K562 (cell line): ENCODE measurements around the gene TTC6. TPM values are rescaled to one million over a fixed set of nuclear protein-coding genes. Genes with fewer than 3 reads are reported as not detected.

Experiments used
- ATAC-seq: fragments of 200-7000 bp; cut with Tn5 transposase; 3 replicates; pipeline ENCODE4 v1.9.1; 2020; ENCODE audit warnings: moderate library complexity
- BruUV-seq: library from RNA; stranded (reverse); fragments of 400-500 nt; replicated peaks from 2 replicates; lab custom pipeline; 2021; lab: Mats Ljungman, UMichigan
- CTCF ChIA-PET: fragments of 300-600 bp; formaldehyde crosslinking; extraction: SDS; loops from one replicate; lab custom pipeline; 2021; ENCODE audit warnings: low intra/inter-chr PET ratio; lab: Yijun Ruan, JAX
- POLR2A ChIA-PET: fragments of 300-600, 350-650 bp; sonication (Branson Sonifier 250); formaldehyde crosslinking; extraction: SDS; loops from one replicate; lab custom pipeline; 2021; ENCODE audit warnings: antibody characterized with exemption, inconsistent platforms; lab: Yijun Ruan, JAX
- DNase-seq, 4 experiments: peaks; one replicate each; pipeline versions ENCODE4 v3.0.0 to v3.0.0-alpha.2; 2011 to 2018; ENCODE audit warnings: low spot score in 3 of 4, mixed read lengths in 3 of 4; ENCODE audit errors: extremely low read depth in 1 of 4
- FAIRE-seq: peaks from 2 replicates; lab custom pipeline; 2011; peaks lifted over from hg19 to GRCh38; lab: Jason Lieb, UNC
- H2AFZ ChIP-seq: 2 replicates; pipeline ENCODE4 v1.6.0; 2011; ENCODE audit warnings: low read depth, low read length, control low read depth, inconsistent platforms
- H3K27ac ChIP-seq: fragments of 200-600 bp; 3 replicates; pipeline ENCODE4 v1.8.0; 2011; ENCODE audit warnings: low read depth, mild to moderate bottlenecking, control low read depth, inconsistent platforms, low read length, moderate library complexity, mixed read lengths; ENCODE audit errors: extremely low read depth
- H3K27me3 ChIP-seq, 2 experiments: fragments of 300-600 bp in 1 of 2; 2 replicates in 1 of 2; 3 replicates in 1 of 2; pipeline versions ENCODE4 v1.6.0 to v1.8.0; 2011; ENCODE audit warnings: inconsistent platforms in 2 of 2, low read length in 2 of 2, mild to moderate bottlenecking in 1 of 2, mixed read lengths in 1 of 2, moderate library complexity in 1 of 2; ENCODE audit not compliant: control insufficient read depth in 2 of 2, insufficient read depth in 2 of 2
- H3K36me3 ChIP-seq: fragments of 300-600 bp; 3 replicates; pipeline ENCODE4 v1.8.0; 2011; ENCODE audit warnings: mild to moderate bottlenecking, low read length, inconsistent platforms; ENCODE audit not compliant: control insufficient read depth, insufficient read depth
- H3K4me1 ChIP-seq, 2 experiments: fragments of 200-600 bp in 1 of 2; replicated peaks in 1 of 2; 2 replicates in 1 of 2; 3 replicates in 1 of 2; pipeline versions ENCODE4 v1.5.1 to v1.8.0; 2011; ENCODE audit warnings: inconsistent platforms in 2 of 2, low read length in 2 of 2, mild to moderate bottlenecking in 1 of 2, mixed read lengths in 1 of 2, moderate library complexity in 1 of 2; ENCODE audit not compliant: control insufficient read depth in 2 of 2, insufficient read depth in 2 of 2
- H3K4me2 ChIP-seq: 2 replicates; pipeline ENCODE4 v1.6.1; 2011; ENCODE audit warnings: low read length, control low read depth, inconsistent platforms, mixed read lengths; ENCODE audit not compliant: insufficient read depth
- H3K4me3 ChIP-seq: fragments of 200-600 bp; sonication (generic), shearing (Covaris generic); 2 replicates; pipeline ENCODE4 v1.5.1; 2016; ENCODE audit warnings: control low read depth, inconsistent platforms
- H3K79me2 ChIP-seq: fragments of 200-600 bp; 3 replicates; pipeline ENCODE4 v1.8.0; 2011; ENCODE audit warnings: low read length, inconsistent platforms; ENCODE audit not compliant: control insufficient read depth, insufficient read depth
- H3K9ac ChIP-seq, 2 experiments: 2 replicates each; pipeline versions ENCODE4 v1.6.0 to v1.6.1; 2011; ENCODE audit warnings: low read depth in 2 of 2, low read length in 2 of 2, control low read depth in 1 of 2, inconsistent platforms in 1 of 2, mild to moderate bottlenecking in 1 of 2, mixed read lengths in 1 of 2; ENCODE audit not compliant: insufficient read depth in 1 of 2
- H3K9me1 ChIP-seq: one replicate; pipeline ENCODE4 v1.6.0; 2011; ENCODE audit warnings: inconsistent platforms, mild to moderate bottlenecking, low read length, moderate library complexity; ENCODE audit not compliant: control insufficient read depth, insufficient read depth
- H3K9me3 ChIP-seq: replicated peaks from 2 replicates; pipeline ENCODE4 v1.5.1; 2011; ENCODE audit warnings: low read depth, low read length, inconsistent platforms; ENCODE audit not compliant: control insufficient read depth, insufficient read depth
- H4K20me1 ChIP-seq: replicated peaks from 2 replicates; pipeline ENCODE4 v1.6.1; 2011; ENCODE audit warnings: low read length, inconsistent platforms, mixed read lengths; ENCODE audit not compliant: control insufficient read depth, insufficient read depth
- ARID4B ChIP-seq: sonication (generic); formaldehyde crosslinking; IDR thresholded peaks from 2 replicates; pipeline ENCODE4 v1.8.0; 2022; ENCODE audit warnings: mild to moderate bottlenecking, missing genetic modification reagents
- GABPA ChIP-seq: fragments of 200-800 bp; sonication (Bioruptor generic); conservative IDR thresholded peaks from 2 replicates; pipeline ENCODE4 v1.6.1; 2016; ENCODE audit warnings: low read depth, missing genetic modification characterization, missing compliant biosample characterization
- HES1 ChIP-seq: fragments of 450-650 bp; IDR thresholded peaks from 2 replicates; pipeline ENCODE4 v1.6.1; 2016; ENCODE audit warnings: low read depth, mild to moderate bottlenecking, moderate library complexity
- KDM4B ChIP-seq, 2 experiments: fragments of 450-650 bp in 1 of 2; sonication (generic) in 1 of 2; IDR thresholded peaks; 2 replicates each; pipeline ENCODE4 v1.6.1; 2016 to 2017; ENCODE audit warnings: borderline replicate concordance in 2 of 2, antibody characterized with exemption in 1 of 2, low read depth in 1 of 2, mild to moderate bottlenecking in 1 of 2
- MAZ ChIP-seq, 2 experiments: fragments of 450-650 bp in 1 of 2; sonication (generic) in 1 of 2; formaldehyde crosslinking; IDR thresholded peaks in 1 of 2; conservative IDR thresholded peaks in 1 of 2; 2 replicates each; pipeline versions ENCODE4 v1.4.0 to v1.5.0; 2020; ENCODE audit warnings: mild to moderate bottlenecking in 1 of 2, missing genetic modification reagents in 1 of 2
- SMARCA4 ChIP-seq: fragments of 450-650 bp; IDR thresholded peaks from 2 replicates; pipeline ENCODE4 v1.6.1; 2016
- SRF ChIP-seq, 2 experiments: fragments of 250-450, 450-650 bp in 1 of 2; sonication (Bioruptor Pico) in 1 of 2; sonication (generic) in 1 of 2; formaldehyde crosslinking; IDR thresholded peaks; 2 replicates each; pipeline versions ENCODE4 v1.5.0 to v1.5.1; 2020 to 2022; ENCODE audit warnings: mild to moderate bottlenecking in 1 of 2, missing genetic modification reagents in 1 of 2
- TRIM24 ChIP-seq, 2 experiments: fragments of 450-650 bp; IDR thresholded peaks; 2 replicates each; pipeline ENCODE4 v1.6.1; 2016
- ZFP1 ChIP-seq: fragments of 450-650 bp; formaldehyde crosslinking; IDR thresholded peaks from 2 replicates; pipeline ENCODE4 v1.4.0; 2020; ENCODE audit warnings: mild to moderate bottlenecking, mixed read lengths
- WGBS: fragments of 100-300 bp; shearing (Covaris generic); methylation state at CpG from one replicate; pipeline ENCODE4 v1.1.6; 2016; ENCODE audit warnings: low coverage, mixed read lengths; ENCODE audit not compliant: insufficient coverage; ENCODE audit errors: missing lambda C conversion rate; 5-methylcytosine and 5-hydroxymethylcytosine counted together
- in situ Hi-C: fragments of 300-500 bp; cut with MboI; formaldehyde crosslinking; loops from 4 replicates; pipeline ENCODE4 v1.15.0; 2018; ENCODE audit warnings: inconsistent platforms, mixed read lengths
- intact Hi-C: fragments of 100-400 bp; cut with micrococcal nuclease; formaldehyde crosslinking; loops from 2 replicates; pipeline ENCODE4 v1.14.2; 2022
- polyA plus RNA-seq, 8 experiments: library from polyadenylated mRNA; depleted of rRNA in 4 of 8; stranded (reverse) in 5 of 8; unstranded in 3 of 8; fragments of >200 nt; fragmentation: Nextera tagmentation in 2 of 8; fragmentation: Illumina TruSeq in 1 of 8; extraction: Ambion mirVana in 2 of 8; extraction: Trizol in 1 of 8; gene quantifications; 2 replicates each; pipeline versions ENCODE4 v1.2.1 to v1.2.3, GENCODE V29; 2011 to 2014; ENCODE audit warnings: inconsistent platforms in 1 of 8, missing spikeins in 1 of 8
- total RNA-seq, 7 experiments: library from RNA; depleted of rRNA in 6 of 7; stranded (reverse); fragments of >200 nt in 6 of 7; fragmentation: Illumina TruSeq in 2 of 7; extraction: Trizol in 2 of 7; gene quantifications; 2 replicates each; pipeline versions ENCODE4 v1.2.1 to v1.2.3, GENCODE V29; 2011 to 2021; ENCODE audit warnings: low replicate concordance in 1 of 7

TTC6 gene
- total and polyA plus RNA-seq, 9 of the 15 experiments (the other 6 are each of a cell fraction or from before 2014, with no cell fraction given): 0.04 to 0.23 (median 0.08) TPM; not detected in 5

DNA sequence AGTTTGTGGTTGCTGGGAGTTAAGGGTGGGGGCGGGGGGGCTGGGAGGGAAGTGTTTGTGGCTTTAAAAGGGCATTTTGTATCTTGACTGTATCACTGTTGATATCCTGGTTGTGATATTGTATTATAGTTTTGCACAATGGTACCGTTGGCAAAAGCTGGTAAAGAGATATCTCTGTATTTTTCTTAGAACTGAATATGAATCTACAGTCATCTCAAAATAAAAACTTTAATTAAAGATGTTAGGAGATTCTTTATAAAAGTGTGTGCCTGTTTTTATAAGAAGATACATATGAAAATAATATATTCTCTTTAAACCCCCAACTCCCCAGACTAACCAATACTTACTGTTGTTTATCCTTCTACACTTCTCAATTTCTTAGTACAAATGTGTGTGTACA, 43.2 kb downstream of the TTC6 start:
- Histone ChIP-seq H3K4me3 (no peak overlapping the region), H3K79me2 (no peaks in the 10 kb centered on the region), H3K9me3 (no peaks in the 10 kb centered on the region), H3K27ac (no peak overlapping the region), H3K4me2 (no peak overlapping the region), H3K4me1 (no peaks in the 10 kb centered on the region), H3K27me3 (no peaks in the 10 kb centered on the region), H3K36me3 (no peaks in the 10 kb centered on the region), H4K20me1 (no peaks in the 10 kb centered on the region), H2AFZ (no peak overlapping the region), H3K9ac (no peak overlapping the region)
- DNase-seq (no peak), ATAC-seq (no peak)
- in situ Hi-C loops (no loop called here), intact Hi-C loops (no loop called here)
- CTCF ChIA-PET: no interaction called here
- TF ChIP-seq MAZ (CRISPR knock-in tag; conservative IDR thresholded peaks at IDR 0.05 in 1 of 2, IDR thresholded peaks at IDR 0.05 in 1 of 2) (no peak), TRIM24 (IDR thresholded peaks at IDR 0.05) (no peak)
- TF ChIP-seq, all 486 proteins: peak for 0
- WGBS: 0% methylated on average over 1 of the region's 2 CpGs
- FAIRE-seq: no peak
- BruUV-seq: no TSS peak
- POLR2A ChIA-PET: no interaction called here
- H3K9me1 ChIP-seq: no peaks in the 10 kb centered on the region

GRCh38 chr14:37641117-37641516, 45.7 kb downstream of the TTC6 start:
- CTCF ChIA-PET: no interaction called here
- no peak for DNase-seq
- TF ChIP-seq ZFP1 (CRISPR knock-in tag) (no peak), GABPA (tag) (no peak), SRF (CRISPR knock-in tag; IDR thresholded peaks at IDR 0.05) (no peak), ARID4B (CRISPR knock-in tag) (no peak), HES1 (no peak), SMARCA4 (no peak), KDM4B (IDR thresholded peaks at IDR 0.05; ENCODE audit: borderline replicate concordance in 2 of 2, low read depth in 1 of 2) (no peak)
- Histone ChIP-seq H2AFZ (no peak overlapping the region), H3K9me3 (no peaks in the 10 kb centered on the region), H3K4me3 (no peak overlapping the region), H3K27ac (no peak overlapping the region), H3K27me3 (no peaks in the 10 kb centered on the region), H4K20me1 (no peaks in the 10 kb centered on the region), H3K79me2 (no peaks in the 10 kb centered on the region), H3K36me3 (no peaks in the 10 kb centered on the region), H3K4me2 (no peak overlapping the region), H3K9ac (no peak overlapping the region), H3K9me1 (no peaks in the 10 kb centered on the region), H3K4me1 (no peaks in the 10 kb centered on the region)
- ATAC-seq: no peak
- in situ Hi-C loops (no loop called here), intact Hi-C loops (no loop called here)
- BruUV-seq: no TSS peak
- 0% methylated on average over 1 of the region's 1 CpG for WGBS
- no peak for FAIRE-seq
- POLR2A ChIA-PET: no interaction called here
